ENCODE measurements around the gene TNFRSF14. TPM values are rescaled to one million over a fixed set of nuclear protein-coding genes. Genes with fewer than 3 reads are reported as not detected.

TNFRSF14 gene
- total RNA-seq, 1 donor from 2014 or later: 11.1 TPM

- no peak for FAIRE-seq
- DNase-seq (ENCODE audit: low read depth): no peak
- TF ChIP-seq CTCF (IDR thresholded peaks at IDR 0.05; ENCODE audit: insufficient read depth, low read length, severe bottlenecking): no peak
- Histone ChIP-seq H3K27me3 (ENCODE audit: control insufficient read depth, insufficient read depth, low read length) (no peaks in the 10 kb centered on the region), H3K4me3 (ENCODE audit: low read depth, low read length) (no peak overlapping the region), H3K36me3 (ENCODE audit: control insufficient read depth, insufficient read depth, low read length) (no peaks in the 10 kb centered on the region)
Observed at GRCh38 chr1:2560299-2561073, 4.3 kb downstream of the TNFRSF14 start.

- peaks cover 5% of the 10 kb centered on the region for H3K27me3 ChIP-seq (ENCODE audit: control insufficient read depth, insufficient read depth, low read length)
- H3K36me3 ChIP-seq (ENCODE audit: control insufficient read depth, insufficient read depth, low read length): no peaks in the 10 kb centered on the region
- H3K4me3 ChIP-seq (ENCODE audit: low read depth, low read length): no peak overlapping the region
- DNase-seq (ENCODE audit: low read depth) (no peak), FAIRE-seq (no peak)
- TF ChIP-seq CTCF (IDR thresholded peaks at IDR 0.05; ENCODE audit: insufficient read depth, low read length, severe bottlenecking): no peak
Observed at GRCh38 chr1:2561446-2561845, 5.3 kb downstream of the TNFRSF14 start.

DNA sequence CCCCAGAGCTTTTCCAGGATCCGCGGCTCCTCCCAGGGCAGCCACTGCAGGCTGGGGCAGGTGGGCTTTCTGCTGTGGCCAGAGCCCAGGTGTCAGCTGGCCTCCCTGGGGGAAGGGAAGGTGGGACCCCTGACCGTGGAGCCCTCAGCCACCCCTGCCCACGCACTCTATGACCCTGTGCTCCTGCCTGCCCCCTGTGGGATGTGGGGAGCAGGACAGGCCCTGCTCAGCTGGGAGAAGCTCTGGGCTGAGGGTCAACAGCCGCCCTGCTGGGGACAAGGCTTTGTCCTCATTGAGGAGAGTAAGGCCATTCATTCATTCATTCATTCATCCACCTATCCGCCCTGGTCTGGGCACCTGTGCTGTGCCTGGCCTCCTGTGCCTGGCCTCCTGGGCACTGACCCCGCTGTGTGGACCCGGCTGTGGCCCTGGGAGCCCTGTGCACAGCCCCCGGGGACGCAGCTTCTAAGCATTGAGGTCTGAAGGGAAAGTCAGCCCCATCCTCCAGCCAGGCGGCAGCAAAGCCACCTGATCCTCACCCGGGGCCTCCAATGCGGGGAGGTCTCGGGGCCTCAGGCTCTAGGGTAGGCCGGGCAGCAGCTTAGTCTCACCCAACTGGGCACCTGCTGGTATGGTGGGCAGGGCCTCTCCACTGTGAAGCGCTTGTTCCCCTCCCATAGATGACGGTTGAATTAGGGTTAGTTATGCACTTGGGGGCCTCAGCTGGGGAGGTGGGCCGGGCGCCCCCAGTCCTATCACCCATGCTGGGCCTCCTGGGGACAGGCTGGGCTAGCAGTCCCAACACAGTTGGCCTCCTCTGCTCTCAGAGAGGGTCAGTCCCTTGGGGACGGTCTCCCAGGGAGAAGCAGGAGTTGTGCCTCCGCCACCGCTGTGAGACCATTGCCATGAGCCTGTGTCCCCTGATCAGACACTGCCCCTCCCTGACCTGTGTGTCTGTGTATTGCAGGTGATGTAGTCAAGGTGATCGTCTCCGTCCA, 6.0 kb downstream of the TNFRSF14 start:
- TF ChIP-seq CTCF (IDR thresholded peaks at IDR 0.05; ENCODE audit: insufficient read depth, low read length, severe bottlenecking): peak; percentile 64
- Histone ChIP-seq H3K36me3 (ENCODE audit: control insufficient read depth, insufficient read depth, low read length) (no peaks in the 10 kb centered on the region), H3K4me3 (ENCODE audit: low read depth, low read length) (no peak overlapping the region), H3K27me3 (ENCODE audit: control insufficient read depth, insufficient read depth, low read length) (peaks cover 5% of the 10 kb centered on the region)
- DNase-seq (ENCODE audit: low read depth): no peak
- no peak for FAIRE-seq

- no peak for TF ChIP-seq CTCF (IDR thresholded peaks at IDR 0.05; ENCODE audit: insufficient read depth, low read length, severe bottlenecking)
- H3K36me3 ChIP-seq (ENCODE audit: control insufficient read depth, insufficient read depth, low read length): no peaks in the 10 kb centered on the region
- no peak overlapping the region for H3K4me3 ChIP-seq (ENCODE audit: low read depth, low read length)
- FAIRE-seq: no peak
- peaks cover 5% of the 10 kb centered on the region for H3K27me3 ChIP-seq (ENCODE audit: control insufficient read depth, insufficient read depth, low read length)
- DNase-seq (ENCODE audit: low read depth): no peak
Observed at GRCh38 chr1:2563205-2563604, 7.0 kb downstream of the TNFRSF14 start.

GRCh38 chr1:2564006-2564814, 8.0 kb downstream of the TNFRSF14 start:
- TF ChIP-seq CTCF (IDR thresholded peaks at IDR 0.05; ENCODE audit: insufficient read depth, low read length, severe bottlenecking): no peak
- H3K27me3 ChIP-seq (ENCODE audit: control insufficient read depth, insufficient read depth, low read length): peaks cover 5% of the 10 kb centered on the region
- FAIRE-seq: no peak

More at GRCh38 chr1:2564006-2564814, 8.0 kb downstream of the TNFRSF14 start:
- no peak overlapping the region for H3K4me3 ChIP-seq (ENCODE audit: low read depth, low read length)
- H3K36me3 ChIP-seq (ENCODE audit: control insufficient read depth, insufficient read depth, low read length): no peaks in the 10 kb centered on the region
- DNase-seq (ENCODE audit: low read depth): no peak

Data from bronchial epithelial cell (primary cell).